ENCODE results near the gene TNS3.

Gene TNS3

GRCh38 chr7:47503281-47503680 lies 78.6 kb downstream of the TNS3 start:
- Histone ChIP-seq H3F3A (ENCODE audit: control insufficient read depth, insufficient read depth) (peaks cover 3% of the 10 kb centered on the region; the same call in 1 of the 2 replicates), H3K4me2 (ENCODE audit: low read length) (no peak overlapping the region), H3K4me1 (ENCODE audit: control insufficient read depth, low read length) (peaks cover 13% of the 10 kb centered on the region), H3K4me3 (ENCODE audit: low read length) (no peak overlapping the region), H3K9me2 (replicated peaks; ENCODE audit: control insufficient read depth, low read length) (no peaks in the 10 kb centered on the region), H4K20me1 (ENCODE audit: control insufficient read depth, insufficient read depth, low read depth, low read length) (no peaks in the 10 kb centered on the region), H3K27ac (ENCODE audit: low read depth, low read length) (no peak overlapping the region), H3K9me3 (ENCODE audit: control insufficient read depth, insufficient read depth, low read length) (no peaks in the 10 kb centered on the region), H3K36me3 (ENCODE audit: control insufficient read depth, low read length) (no peaks in the 10 kb centered on the region), H3K79me2 (ENCODE audit: control insufficient read depth, low read length) (no peaks in the 10 kb centered on the region), H3K27me3 (ENCODE audit: control insufficient read depth, low read length) (no peaks in the 10 kb centered on the region)
- TF ChIP-seq EZH2phosphoT487 (IDR thresholded peaks at IDR 0.05; ENCODE audit: borderline replicate concordance, low read length), result no peak
- TF ChIP-seq CTCF (IDR thresholded peaks at IDR 0.05; ENCODE audit: low read depth, low read length, poor library complexity, severe bottlenecking), result no peak

GRCh38 chr7:47502240-47502877 lies 79.6 kb downstream of the TNS3 start:
- TF ChIP-seq CTCF (IDR thresholded peaks at IDR 0.05; ENCODE audit: low read depth, low read length, poor library complexity, severe bottlenecking) (no peak), EZH2phosphoT487 (IDR thresholded peaks at IDR 0.05; ENCODE audit: borderline replicate concordance, low read length) (no peak)
- H3K27me3 ChIP-seq (ENCODE audit: control insufficient read depth, low read length), result no peaks in the 10 kb centered on the region
- no peak overlapping the region for H3K27ac ChIP-seq (ENCODE audit: low read depth, low read length)
- H3K4me3 ChIP-seq (ENCODE audit: low read length), result no peak overlapping the region
- no peaks in the 10 kb centered on the region for H3K9me2 ChIP-seq (replicated peaks; ENCODE audit: control insufficient read depth, low read length)
- no peaks in the 10 kb centered on the region for H3K36me3 ChIP-seq (ENCODE audit: control insufficient read depth, low read length)
- H4K20me1 ChIP-seq (ENCODE audit: control insufficient read depth, insufficient read depth, low read depth, low read length), result no peaks in the 10 kb centered on the region
- H3K9me3 ChIP-seq (ENCODE audit: control insufficient read depth, insufficient read depth, low read length), result no peaks in the 10 kb centered on the region
- peaks cover 22% of the 10 kb centered on the region for H3K4me1 ChIP-seq (ENCODE audit: control insufficient read depth, low read length)
- H3F3A ChIP-seq (ENCODE audit: control insufficient read depth, insufficient read depth), result peaks cover 11% of the 10 kb centered on the region; the same call in 1 of the 2 replicates
- H3K79me2 ChIP-seq (ENCODE audit: control insufficient read depth, low read length), result no peaks in the 10 kb centered on the region
- no peak overlapping the region for H3K4me2 ChIP-seq (ENCODE audit: low read length)

GRCh38 chr7:47501406-47501805 lies 80.5 kb downstream of the TNS3 start:
- Histone ChIP-seq H3K27me3 (ENCODE audit: control insufficient read depth, low read length) (no peaks in the 10 kb centered on the region), H3K79me2 (ENCODE audit: control insufficient read depth, low read length) (no peaks in the 10 kb centered on the region), H3K27ac (ENCODE audit: low read depth, low read length) (no peak overlapping the region), H3K9me3 (ENCODE audit: control insufficient read depth, insufficient read depth, low read length) (no peaks in the 10 kb centered on the region), H3K36me3 (ENCODE audit: control insufficient read depth, low read length) (no peaks in the 10 kb centered on the region), H4K20me1 (ENCODE audit: control insufficient read depth, insufficient read depth, low read depth, low read length) (no peaks in the 10 kb centered on the region), H3K9me2 (replicated peaks; ENCODE audit: control insufficient read depth, low read length) (no peaks in the 10 kb centered on the region), H3K4me2 (ENCODE audit: low read length) (no peak overlapping the region), H3K4me3 (ENCODE audit: low read length) (no peak overlapping the region), H3F3A (ENCODE audit: control insufficient read depth, insufficient read depth) (peaks cover 17% of the 10 kb centered on the region), H3K4me1 (ENCODE audit: control insufficient read depth, low read length) (peaks cover 32% of the 10 kb centered on the region)
- no peak for TF ChIP-seq EZH2phosphoT487 (IDR thresholded peaks at IDR 0.05; ENCODE audit: borderline replicate concordance, low read length)
- no peak for TF ChIP-seq CTCF (IDR thresholded peaks at IDR 0.05; ENCODE audit: low read depth, low read length, poor library complexity, severe bottlenecking)

Data from DOHH2 (cell line).